ENCODE results near the gene RPS6KC1.

The RPS6KC1 gene

DNA sequence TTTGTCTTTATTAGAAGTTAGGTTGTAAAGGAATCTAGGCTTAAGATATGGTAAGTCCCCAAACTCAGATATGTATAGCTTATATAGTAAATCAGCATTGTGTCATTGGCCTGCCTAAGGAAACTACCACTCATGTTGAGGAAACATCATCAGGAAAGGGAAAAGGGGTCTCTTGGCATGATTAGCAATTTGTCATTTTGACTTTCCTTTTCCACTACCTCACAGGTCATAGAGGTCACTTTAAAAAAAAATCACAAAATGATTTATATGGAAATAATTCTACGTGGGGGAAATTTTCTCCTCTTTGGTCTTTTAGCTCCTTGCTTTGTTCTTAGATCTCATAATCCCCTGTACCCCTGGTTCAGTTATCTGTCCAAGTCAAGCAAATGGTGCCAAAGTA is 213.5 kb downstream of the RPS6KC1 start:
- H4K91ac ChIP-seq (ENCODE audit: low read depth, low read length): no peak overlapping the region
- H2BK12ac ChIP-seq (ENCODE audit: low read length): no peak overlapping the region
- no peak overlapping the region for H3K4me2 ChIP-seq (ENCODE audit: low read length)
- no peaks in the 10 kb centered on the region for H3K79me1 ChIP-seq (ENCODE audit: low read length)
- H3K27me3 ChIP-seq (ENCODE audit: insufficient read depth, low read length): no peaks in the 10 kb centered on the region
- H3K9me3 ChIP-seq (ENCODE audit: insufficient read depth, low read depth, low read length): peaks cover 3% of the 10 kb centered on the region
- DNase-seq: no peak
- H3K36me3 ChIP-seq (ENCODE audit: control insufficient read depth in 1 of 2, insufficient read depth in 2 of 2, low read length in 2 of 2): peaks cover 0 to 3% of the 10 kb centered on the region in 2 experiments
- no peak overlapping the region for H3K23ac ChIP-seq (ENCODE audit: low read length)
- no CpG with 5 or more reads among the region's 1 CpG for WGBS (ENCODE audit: extremely low coverage, insufficient coverage, insufficient read length)
- H3K9ac ChIP-seq (ENCODE audit: low read length): no peak overlapping the region
- H3K18ac ChIP-seq (ENCODE audit: low read length): no peak overlapping the region
- H2AFZ ChIP-seq (ENCODE audit: insufficient read depth, low read length, poor library complexity): no peak overlapping the region
- H3K4me3 ChIP-seq (ENCODE audit: low read depth, low read length): no peak overlapping the region
- no peak overlapping the region for H2BK5ac ChIP-seq (ENCODE audit: low read depth, low read length, poor library complexity)
- H3K14ac ChIP-seq (ENCODE audit: low read length): no peak overlapping the region
- no peak overlapping the region for H3K4ac ChIP-seq (ENCODE audit: low read depth, low read length)
- H3K27ac ChIP-seq (ENCODE audit: low read depth, low read length): no peak overlapping the region
- no peak overlapping the region for H4K8ac ChIP-seq (ENCODE audit: low read depth, low read length)
- H2AK5ac ChIP-seq (ENCODE audit: low read length): no peak overlapping the region
- no peak overlapping the region for H2BK120ac ChIP-seq (ENCODE audit: insufficient read depth, low read length, poor library complexity)
- H3K4me1 ChIP-seq (ENCODE audit: control insufficient read depth in 1 of 2, insufficient read depth in 2 of 2, low read length in 2 of 2): peaks cover 0 to 3% of the 10 kb centered on the region in 2 experiments
- H3K79me2 ChIP-seq (ENCODE audit: control insufficient read depth, insufficient read depth, low read length, poor library complexity): no peaks in the 10 kb centered on the region
- H4K12ac ChIP-seq (ENCODE audit: low read depth, low read length): no peak overlapping the region

DNA sequence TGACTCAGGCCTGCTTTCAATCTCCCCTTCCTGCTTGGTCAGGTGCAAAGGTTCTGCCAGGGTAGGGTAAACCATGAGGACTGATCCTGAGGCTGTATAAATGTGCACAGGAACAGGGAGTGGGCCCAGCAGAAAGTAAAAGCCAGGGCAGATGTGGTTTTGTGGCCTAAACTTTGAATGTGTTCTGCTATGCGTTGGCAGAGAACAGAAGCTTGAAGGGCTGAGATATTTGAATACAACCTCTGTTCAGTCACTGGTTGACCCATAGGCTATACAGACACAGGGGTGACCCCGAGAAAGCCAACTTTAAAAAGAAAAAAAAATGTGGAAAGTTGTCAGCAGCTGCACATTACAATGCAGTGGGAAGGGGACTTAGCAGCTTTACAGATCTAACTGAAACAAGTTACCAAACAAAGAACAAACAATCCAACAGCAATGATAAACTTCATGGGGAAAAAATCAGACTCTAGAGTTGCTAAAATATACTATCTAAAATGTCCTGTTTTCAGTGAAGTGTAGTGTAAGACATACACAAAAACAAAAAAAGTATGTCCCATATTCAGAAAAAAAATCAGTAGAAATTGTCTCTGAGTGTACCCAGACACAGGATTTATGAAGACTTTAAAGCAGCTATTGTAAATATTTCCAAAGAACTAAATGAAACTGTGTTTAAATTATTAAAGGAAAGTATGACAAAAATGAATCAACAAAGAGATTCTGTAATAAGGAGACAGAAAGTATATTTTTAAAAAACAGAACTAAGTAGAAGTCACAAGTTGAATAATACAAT is 216.1 kb downstream of the RPS6KC1 start:
- Histone ChIP-seq H2BK120ac (ENCODE audit: insufficient read depth, low read length, poor library complexity) (no peak overlapping the region), H4K91ac (ENCODE audit: low read depth, low read length) (no peak overlapping the region), H2AK5ac (ENCODE audit: low read length) (no peak overlapping the region), H3K27me3 (ENCODE audit: insufficient read depth, low read length) (no peaks in the 10 kb centered on the region), H3K23ac (ENCODE audit: low read length) (no peak overlapping the region), H4K12ac (ENCODE audit: low read depth, low read length) (no peak overlapping the region), H3K36me3 (ENCODE audit: control insufficient read depth in 1 of 2, insufficient read depth in 2 of 2, low read length in 2 of 2) (peaks cover 0 to 3% of the 10 kb centered on the region in 2 experiments), H3K79me1 (ENCODE audit: low read length) (no peaks in the 10 kb centered on the region), H2BK12ac (ENCODE audit: low read length) (no peak overlapping the region), H3K4me1 (ENCODE audit: control insufficient read depth in 1 of 2, insufficient read depth in 2 of 2, low read length in 2 of 2) (peaks cover 0 to 3% of the 10 kb centered on the region in 2 experiments), H3K27ac (ENCODE audit: low read depth, low read length) (no peak overlapping the region), H4K8ac (ENCODE audit: low read depth, low read length) (no peak overlapping the region), H3K79me2 (ENCODE audit: control insufficient read depth, insufficient read depth, low read length, poor library complexity) (no peaks in the 10 kb centered on the region), H2BK5ac (ENCODE audit: low read depth, low read length, poor library complexity) (no peak overlapping the region), H3K4me3 (ENCODE audit: low read depth, low read length) (no peak overlapping the region), H3K18ac (ENCODE audit: low read length) (no peak overlapping the region), H2AFZ (ENCODE audit: insufficient read depth, low read length, poor library complexity) (no peak overlapping the region), H3K14ac (ENCODE audit: low read length) (no peak overlapping the region), H3K4ac (ENCODE audit: low read depth, low read length) (no peak overlapping the region), H3K9me3 (ENCODE audit: insufficient read depth, low read depth, low read length) (peaks cover 3% of the 10 kb centered on the region), H3K4me2 (ENCODE audit: low read length) (no peak overlapping the region), H3K9ac (ENCODE audit: low read length) (no peak overlapping the region)
- no CpG with 5 or more reads among the region's 2 CpGs for WGBS (ENCODE audit: extremely low coverage, insufficient coverage, insufficient read length)
- DNase-seq: no peak

DNA sequence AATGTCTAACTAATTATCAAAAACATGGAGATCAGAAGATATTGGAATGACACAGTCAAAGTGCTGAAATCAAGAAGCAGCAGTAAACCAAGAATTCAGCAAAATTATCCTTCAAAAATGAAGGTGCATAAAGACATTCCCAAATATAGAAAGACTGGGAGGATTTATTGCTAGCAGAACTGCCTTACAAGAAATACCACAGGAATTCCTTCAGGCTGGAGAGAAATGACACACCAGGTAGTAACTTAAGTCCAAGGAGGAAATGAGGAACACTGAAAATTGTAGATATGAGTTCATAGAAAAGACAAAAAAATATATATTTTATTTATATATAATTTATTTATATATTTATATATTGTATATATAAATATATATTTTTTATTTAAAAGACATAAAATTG is 217.2 kb downstream of the RPS6KC1 start:
- no peak overlapping the region for H2AFZ ChIP-seq (ENCODE audit: insufficient read depth, low read length, poor library complexity)
- no peaks in the 10 kb centered on the region for H3K79me1 ChIP-seq (ENCODE audit: low read length)
- H3K4me3 ChIP-seq (ENCODE audit: low read depth, low read length): no peak overlapping the region
- peaks cover 0 to 3% of the 10 kb centered on the region in 2 experiments for H3K4me1 ChIP-seq (ENCODE audit: control insufficient read depth in 1 of 2, insufficient read depth in 2 of 2, low read length in 2 of 2)
- no peak overlapping the region for H3K23ac ChIP-seq (ENCODE audit: low read length)
- peak in 1 of 2 donors; percentile 42 for DNase-seq
- no peaks in the 10 kb centered on the region for H3K79me2 ChIP-seq (ENCODE audit: control insufficient read depth, insufficient read depth, low read length, poor library complexity)
- no peaks in the 10 kb centered on the region for H3K27me3 ChIP-seq (ENCODE audit: insufficient read depth, low read length)
- H3K9ac ChIP-seq (ENCODE audit: low read length): no peak overlapping the region
- no peak overlapping the region for H2BK5ac ChIP-seq (ENCODE audit: low read depth, low read length, poor library complexity)
- H3K18ac ChIP-seq (ENCODE audit: low read length): no peak overlapping the region
- no peak overlapping the region for H2BK120ac ChIP-seq (ENCODE audit: insufficient read depth, low read length, poor library complexity)
- H3K4ac ChIP-seq (ENCODE audit: low read depth, low read length): no peak overlapping the region
- H4K8ac ChIP-seq (ENCODE audit: low read depth, low read length): no peak overlapping the region
- H3K36me3 ChIP-seq (ENCODE audit: control insufficient read depth in 1 of 2, insufficient read depth in 2 of 2, low read length in 2 of 2): peaks cover 0 to 3% of the 10 kb centered on the region in 2 experiments
- H3K14ac ChIP-seq (ENCODE audit: low read length): no peak overlapping the region
- H3K27ac ChIP-seq (ENCODE audit: low read depth, low read length): no peak overlapping the region
- H4K12ac ChIP-seq (ENCODE audit: low read depth, low read length): no peak overlapping the region
- H2AK5ac ChIP-seq (ENCODE audit: low read length): no peak overlapping the region
- no peak overlapping the region for H4K91ac ChIP-seq (ENCODE audit: low read depth, low read length)
- H2BK12ac ChIP-seq (ENCODE audit: low read length): no peak overlapping the region
- no peak overlapping the region for H3K4me2 ChIP-seq (ENCODE audit: low read length)
- H3K9me3 ChIP-seq (ENCODE audit: insufficient read depth, low read depth, low read length): peaks cover 3% of the 10 kb centered on the region

DNA sequence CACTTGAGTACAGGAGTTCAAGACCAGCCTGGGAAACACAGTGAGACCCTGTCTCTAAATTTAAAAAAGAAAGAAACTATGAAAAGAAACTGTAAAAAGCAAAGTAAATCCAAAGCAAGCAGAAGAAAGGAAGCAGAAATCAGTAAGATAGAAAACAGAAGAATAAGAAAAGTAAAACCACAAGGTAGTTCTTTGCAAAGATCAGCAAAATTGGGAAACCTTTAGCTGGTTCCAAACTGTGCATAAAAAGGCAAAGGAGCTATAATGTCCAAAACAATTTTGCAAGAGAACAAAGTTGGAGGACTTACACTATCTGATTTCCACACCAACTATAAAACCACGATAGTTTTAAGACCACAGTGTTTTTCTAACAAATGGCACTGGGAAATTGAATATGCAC is 218.8 kb downstream of the RPS6KC1 start:
- Histone ChIP-seq H3K27me3 (ENCODE audit: insufficient read depth, low read length) (no peaks in the 10 kb centered on the region), H3K9ac (ENCODE audit: low read length) (no peak overlapping the region), H3K27ac (ENCODE audit: low read depth, low read length) (no peak overlapping the region), H2BK5ac (ENCODE audit: low read depth, low read length, poor library complexity) (no peak overlapping the region), H2AFZ (ENCODE audit: insufficient read depth, low read length, poor library complexity) (no peak overlapping the region), H3K4me2 (ENCODE audit: low read length) (no peak overlapping the region), H3K14ac (ENCODE audit: low read length) (no peak overlapping the region), H3K18ac (ENCODE audit: low read length) (no peak overlapping the region), H2AK5ac (ENCODE audit: low read length) (no peak overlapping the region), H3K79me1 (ENCODE audit: low read length) (no peaks in the 10 kb centered on the region), H3K4me1 (ENCODE audit: control insufficient read depth in 1 of 2, insufficient read depth in 2 of 2, low read length in 2 of 2) (peaks cover 0 to 3% of the 10 kb centered on the region in 2 experiments), H4K91ac (ENCODE audit: low read depth, low read length) (no peak overlapping the region), H4K12ac (ENCODE audit: low read depth, low read length) (no peak overlapping the region), H3K4me3 (ENCODE audit: low read depth, low read length) (no peak overlapping the region), H4K8ac (ENCODE audit: low read depth, low read length) (no peak overlapping the region), H3K9me3 (ENCODE audit: insufficient read depth, low read depth, low read length) (peaks cover 3% of the 10 kb centered on the region), H3K23ac (ENCODE audit: low read length) (no peak overlapping the region), H3K4ac (ENCODE audit: low read depth, low read length) (no peak overlapping the region), H2BK12ac (ENCODE audit: low read length) (no peak overlapping the region), H3K79me2 (ENCODE audit: control insufficient read depth, insufficient read depth, low read length, poor library complexity) (no peaks in the 10 kb centered on the region), H3K36me3 (ENCODE audit: control insufficient read depth in 1 of 2, insufficient read depth in 2 of 2, low read length in 2 of 2) (peaks cover 0 to 3% of the 10 kb centered on the region in 2 experiments), H2BK120ac (ENCODE audit: insufficient read depth, low read length, poor library complexity) (no peak overlapping the region)
- WGBS (ENCODE audit: extremely low coverage, insufficient coverage, insufficient read length): no CpG with 5 or more reads among the region's 1 CpG
- DNase-seq: no peak

Data from trophoblast cell (in vitro differentiated cells and primary cell).